Neural progenitor cell (in vitro differentiated cells): ENCODE data around the gene RAB11FIP3. TPM values are rescaled to one million over a fixed set of nuclear protein-coding genes. Genes with fewer than 3 reads are reported as not detected.

Source experiments
- DNase-seq: peaks from one replicate; pipeline ENCODE4 v3.0.0-alpha.2; 2016; ENCODE audit warnings: low spot score
- H2AFZ ChIP-seq: fragments of 200-600 bp; sonication (generic); replicated peaks from 2 replicates; pipeline ENCODE4 v1.6.1; 2016; ENCODE audit warnings: antibody characterized with exemption
- H3F3A ChIP-seq: fragments of 200-600 bp; sonication (generic); 2 replicates; pipeline ENCODE4 v1.6.1; 2016; ENCODE audit warnings: antibody characterized with exemption, low read depth
- H3K27ac ChIP-seq: fragments of 200-600 bp; sonication (generic); 2 replicates; pipeline ENCODE4 v1.5.1; 2016; ENCODE audit warnings: mild to moderate bottlenecking
- H3K27me3 ChIP-seq: fragments of 200-600 bp; sonication (generic); 2 replicates; pipeline ENCODE4 v1.6.1; 2016; ENCODE audit warnings: mild to moderate bottlenecking, moderate library complexity
- H3K36me3 ChIP-seq: fragments of 200-600 bp; sonication (generic); 2 replicates; pipeline ENCODE4 v1.5.1; 2016
- H3K4me1 ChIP-seq: fragments of 200-600 bp; sonication (generic); 2 replicates; pipeline ENCODE4 v1.6.1; 2016; ENCODE audit warnings: mixed run types
- H3K4me2 ChIP-seq: fragments of 200-600 bp; sonication (generic); 2 replicates; pipeline ENCODE4 v1.6.1; 2016
- H3K4me3 ChIP-seq: fragments of 200-600 bp; sonication (generic); 2 replicates; pipeline ENCODE4 v1.5.1; 2016
- H3K79me2 ChIP-seq: fragments of 200-600 bp; sonication (generic); 2 replicates; pipeline ENCODE4 v1.6.1; 2016; ENCODE audit warnings: low read depth
- H3K9ac ChIP-seq: fragments of 200-600 bp; sonication (generic); 2 replicates; pipeline ENCODE4 v1.6.1; 2016
- H3K9me3 ChIP-seq: fragments of 200-600 bp; sonication (generic); 2 replicates; pipeline ENCODE4 v1.5.1; 2016; ENCODE audit warnings: low read depth
- H4K20me1 ChIP-seq: fragments of 200-600 bp; sonication (generic); 2 replicates; pipeline ENCODE4 v1.6.1; 2016; ENCODE audit warnings: low read depth
- H3K27ac Mint-ChIP-seq: 3 replicates; pipeline ENCODE4 v1.8.0; 2021; ENCODE audit warnings: mixed read lengths
- H3K27me3 Mint-ChIP-seq: 2 replicates; pipeline ENCODE4 v1.8.0; 2022; ENCODE audit warnings: low read depth, mild to moderate bottlenecking, inconsistent platforms, moderate library complexity, mixed read lengths; ENCODE audit not compliant: insufficient read depth
- H3K36me3 Mint-ChIP-seq: 3 replicates; pipeline ENCODE4 v1.8.0; 2021; ENCODE audit warnings: mixed read lengths
- H3K4me1 Mint-ChIP-seq: 3 replicates; pipeline ENCODE4 v1.8.0; 2021; ENCODE audit warnings: mixed read lengths
- H3K4me3 Mint-ChIP-seq: 3 replicates; pipeline ENCODE4 v1.8.0; 2021; ENCODE audit warnings: mild to moderate bottlenecking, moderate library complexity, mixed read lengths
- H3K9me3 Mint-ChIP-seq: 3 replicates; pipeline ENCODE4 v1.8.0; 2020; ENCODE audit warnings: mixed read lengths
- CTCF ChIP-seq: fragments of 200-600 bp; sonication (generic); IDR thresholded peaks from 2 replicates; pipeline ENCODE4 v1.5.1; 2017; ENCODE audit warnings: antibody characterized with exemption, mild to moderate bottlenecking
- EZH2 ChIP-seq: fragments of 200-600 bp; sonication (generic); IDR thresholded peaks from 2 replicates; pipeline ENCODE4 v1.6.1; 2017; ENCODE audit warnings: antibody characterized with exemption, mild to moderate bottlenecking, moderate library complexity
- EZH2phosphoT487 ChIP-seq: fragments of 200-600 bp; sonication (generic); IDR thresholded peaks from 2 replicates; pipeline ENCODE4 v1.6.1; 2017; ENCODE audit warnings: antibody characterized with exemption
- total RNA-seq: library from RNA; depleted of rRNA; stranded (reverse); fragments of >200 nt; gene quantifications from 2 replicates; pipeline ENCODE4 v1.2.3, GENCODE V29; 2015; ENCODE audit warnings: low replicate concordance

RAB11FIP3 gene
- total RNA-seq, 1 donor from 2014 or later, result 15.5 TPM

- Histone ChIP-seq H3K4me3 (no peak overlapping the region), H3K27me3 (peaks cover 46% of the 10 kb centered on the region), H3F3A (peaks cover 12% of the 10 kb centered on the region), H3K4me2 (no peak overlapping the region), H3K4me1 (peaks cover 5% of the 10 kb centered on the region), H3K9ac (no peak overlapping the region), H2AFZ (no peak overlapping the region), H3K36me3 (no peaks in the 10 kb centered on the region), H3K79me2 (no peaks in the 10 kb centered on the region), H3K27ac (no peak overlapping the region), H4K20me1 (peaks cover 10% of the 10 kb centered on the region), H3K9me3 (no peaks in the 10 kb centered on the region)
- no peaks in the 10 kb centered on the region for H3K36me3 Mint-ChIP-seq
- peaks cover 3% of the 10 kb centered on the region for H3K4me1 Mint-ChIP-seq
- no peak overlapping the region for H3K4me3 Mint-ChIP-seq
- H3K9me3 Mint-ChIP-seq, result no peaks in the 10 kb centered on the region
- DNase-seq, result no peak
- H3K27me3 Mint-ChIP-seq, result peaks cover 16% of the 10 kb centered on the region
- no peak for TF ChIP-seq EZH2
- H3K27ac Mint-ChIP-seq, result no peak overlapping the region
These were observed 131.2 kb downstream of the RAB11FIP3 start for GRCh38 chr16:556474-557173.

GRCh38 chr16:557463-558297, 132.2 kb downstream of the RAB11FIP3 start:
- no peak overlapping the region for H3K27ac Mint-ChIP-seq
- no peaks in the 10 kb centered on the region for H3K36me3 ChIP-seq
- H3K4me3 ChIP-seq, result no peak overlapping the region
- peaks cover 5% of the 10 kb centered on the region for H3K4me1 ChIP-seq
- no peak for DNase-seq
- H3K27ac ChIP-seq, result no peak overlapping the region
- H3K79me2 ChIP-seq, result no peaks in the 10 kb centered on the region
- H3K27me3 Mint-ChIP-seq, result peaks cover 20% of the 10 kb centered on the region
- peaks cover 56% of the 10 kb centered on the region for H3K27me3 ChIP-seq
- H3K9ac ChIP-seq, result no peak overlapping the region
- H3F3A ChIP-seq, result peaks cover 12% of the 10 kb centered on the region
- H3K4me3 Mint-ChIP-seq, result no peak overlapping the region
- H3K36me3 Mint-ChIP-seq, result no peaks in the 10 kb centered on the region
- peaks cover 2% of the 10 kb centered on the region for H3K9me3 Mint-ChIP-seq
- peaks cover 9% of the 10 kb centered on the region for H3K4me1 Mint-ChIP-seq
- peaks cover 10% of the 10 kb centered on the region for H4K20me1 ChIP-seq
- no peak overlapping the region for H3K4me2 ChIP-seq
- TF ChIP-seq EZH2 (no peak), CTCF (no peak), EZH2phosphoT487 (no peak)
- no peaks in the 10 kb centered on the region for H3K9me3 ChIP-seq
- no peak overlapping the region for H2AFZ ChIP-seq

- Histone ChIP-seq H3K9ac (no peak overlapping the region), H3K27me3 (peaks cover 64% of the 10 kb centered on the region), H2AFZ (no peak overlapping the region), H4K20me1 (peaks cover 10% of the 10 kb centered on the region), H3F3A (peaks cover 12% of the 10 kb centered on the region), H3K27ac (no peak overlapping the region), H3K4me2 (no peak overlapping the region), H3K36me3 (no peaks in the 10 kb centered on the region), H3K9me3 (no peaks in the 10 kb centered on the region), H3K79me2 (no peaks in the 10 kb centered on the region), H3K4me3 (no peak overlapping the region), H3K4me1 (peaks cover 5% of the 10 kb centered on the region)
- Mint-ChIP-seq H3K9me3 (peaks cover 2% of the 10 kb centered on the region), H3K27me3 (peaks cover 24% of the 10 kb centered on the region), H3K4me1 (peaks cover 10% of the 10 kb centered on the region), H3K27ac (no peak overlapping the region), H3K4me3 (no peak overlapping the region), H3K36me3 (no peaks in the 10 kb centered on the region)
- TF ChIP-seq CTCF (no peak), EZH2 (no peak), EZH2phosphoT487 (no peak)
- DNase-seq, result no peak
These were observed 133.0 kb downstream of the RAB11FIP3 start for GRCh38 chr16:558298-559020.
